Measurements from ENCODE around the gene GALNT18.

GRCh38 chr11:11413776-11414175, 208.0 kb downstream of the GALNT18 start:
- no peak for TF ChIP-seq CTCF (conservative IDR thresholded peaks at IDR 0.05; ENCODE audit: low read depth in 2 of 2)
- TF ChIP-seq REST (IDR thresholded peaks at IDR 0.05; ENCODE audit: unreplicated experiment) = no peak
- no peak for TF ChIP-seq POLR2AphosphoS5 (IDR thresholded peaks at IDR 0.05; ENCODE audit: low read depth)
- no peak for TF ChIP-seq ETS1 (IDR thresholded peaks at IDR 0.05)
- no peak for TF ChIP-seq EZH2 (IDR thresholded peaks at IDR 0.05; ENCODE audit: low read depth, unreplicated experiment)
- no peak for TF ChIP-seq CREB1 (CRISPR knock-in tag; IDR thresholded peaks at IDR 0.05; ENCODE audit: low read depth)
